Measurements from ENCODE around the gene TM4SF18. TPM values are rescaled to one million over a fixed set of nuclear protein-coding genes. Genes with fewer than 3 reads are reported as not detected.

TM4SF18 gene
- polyA plus RNA-seq, 1 donor from 2014 or later: not detected

DNA sequence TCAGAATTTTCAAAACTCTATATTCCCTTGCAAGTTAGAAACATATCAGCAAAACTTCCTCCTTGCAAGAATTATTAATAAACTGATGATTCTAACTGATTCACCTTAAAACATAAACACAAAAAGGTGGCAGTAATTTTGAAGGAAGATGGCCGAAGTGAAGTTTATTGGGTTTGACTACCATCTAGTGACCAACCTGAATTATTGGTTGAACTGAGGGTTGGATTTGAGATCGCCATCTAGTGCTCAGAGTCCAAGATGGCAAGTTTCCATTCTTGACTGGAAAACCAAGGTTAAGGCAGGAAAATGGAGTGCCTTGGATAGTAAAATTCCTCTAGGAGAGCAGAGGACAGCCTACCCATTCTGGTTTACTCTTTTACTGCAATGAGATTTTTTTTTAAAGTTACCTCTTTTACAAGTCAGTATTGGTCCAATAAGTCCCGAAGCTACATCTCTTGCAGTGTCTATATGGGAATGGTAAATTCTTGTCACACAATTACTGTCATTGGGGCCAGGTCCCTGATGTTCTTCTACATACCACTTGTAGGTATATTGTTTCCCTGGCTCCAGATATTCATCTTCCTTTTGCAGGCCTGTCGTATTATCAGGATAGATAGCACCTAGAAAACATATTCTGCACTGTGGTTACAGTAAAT lies 60.2 kb downstream of the TM4SF18 start:
- TF ChIP-seq EP300 (conservative IDR thresholded peaks at IDR 0.05; ENCODE audit: poor library complexity, severe bottlenecking): no peak
- TF ChIP-seq SMC3 (conservative IDR thresholded peaks at IDR 0.05; ENCODE audit: poor library complexity): peak; percentile 97
- peak; percentile 99 for TF ChIP-seq CTCF (IDR thresholded peaks at IDR 0.05; ENCODE audit: poor library complexity, severe bottlenecking)
- TF ChIP-seq RAD21 (conservative IDR thresholded peaks at IDR 0.05): peak; percentile 95
- no peak for TF ChIP-seq POLR2AphosphoS5 (IDR thresholded peaks at IDR 0.05)
- Histone ChIP-seq H3K36me3 (ENCODE audit: insufficient read depth, low read length) (no peaks in the 10 kb centered on the region), H3K9me2 (ENCODE audit: insufficient read depth, low read length) (no peaks in the 10 kb centered on the region), H3K4me3 (ENCODE audit: low read length) (no peak overlapping the region), H2AFZ (ENCODE audit: low read depth, low read length) (no peak overlapping the region), H3K9ac (ENCODE audit: low read length) (no peak overlapping the region), H3K79me2 (replicated peaks; ENCODE audit: insufficient read depth, low read length) (no peaks in the 10 kb centered on the region), H4K20me1 (ENCODE audit: insufficient read depth) (no peaks in the 10 kb centered on the region), H3F3A (ENCODE audit: insufficient read depth, low read length, poor library complexity, severe bottlenecking) (no peaks in the 10 kb centered on the region), H3K27me3 (ENCODE audit: insufficient read depth, low read depth, low read length) (no peaks in the 10 kb centered on the region), H3K27ac (ENCODE audit: low read length) (no peak overlapping the region), H3K9me3 (ENCODE audit: low read length) (no peaks in the 10 kb centered on the region), H3K4me2 (ENCODE audit: low read length) (no peak overlapping the region)

DNA sequence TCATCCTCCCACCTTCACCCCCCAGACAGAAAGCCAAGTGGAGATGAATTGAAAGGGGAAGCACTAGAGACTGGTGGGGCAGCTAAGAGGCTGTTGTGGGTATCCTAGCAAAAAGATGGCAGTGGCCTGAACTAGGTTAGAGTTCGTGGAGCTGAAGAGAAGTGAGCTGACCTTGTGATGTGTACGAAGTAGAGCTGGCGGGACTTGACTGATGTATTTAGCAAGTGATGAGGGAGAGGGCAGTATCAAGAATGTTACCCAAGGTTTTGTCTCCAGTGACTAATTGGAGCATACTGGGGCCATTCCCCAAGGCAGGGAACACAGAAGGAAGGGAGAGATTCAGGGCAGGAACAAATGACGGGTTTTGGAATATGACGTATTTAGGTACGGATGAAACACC lies 61.8 kb downstream of the TM4SF18 start:
- H3K27ac ChIP-seq (ENCODE audit: low read length): no peak overlapping the region
- TF ChIP-seq CTCF (IDR thresholded peaks at IDR 0.05; ENCODE audit: poor library complexity, severe bottlenecking): no peak
- no peak for TF ChIP-seq MXI1 (conservative IDR thresholded peaks at IDR 0.05; ENCODE audit: poor library complexity, severe bottlenecking)
- no peak for TF ChIP-seq EZH2 (IDR thresholded peaks at IDR 0.05; ENCODE audit: borderline replicate concordance, insufficient read depth, low read length, poor library complexity, severe bottlenecking)
- TF ChIP-seq SMC3 (conservative IDR thresholded peaks at IDR 0.05; ENCODE audit: poor library complexity): no peak
- TF ChIP-seq EP300 (conservative IDR thresholded peaks at IDR 0.05; ENCODE audit: poor library complexity, severe bottlenecking): no peak
- no peak for TF ChIP-seq REST (IDR thresholded peaks at IDR 0.05; ENCODE audit: borderline replicate concordance)
- no peak for TF ChIP-seq RAD21 (conservative IDR thresholded peaks at IDR 0.05)
- TF ChIP-seq POLR2AphosphoS5 (IDR thresholded peaks at IDR 0.05): no peak
- no peak for TF ChIP-seq TAF1 (IDR thresholded peaks at IDR 0.05; ENCODE audit: low read depth)
- H3K9me3 ChIP-seq (ENCODE audit: low read length): no peaks in the 10 kb centered on the region
- no peaks in the 10 kb centered on the region for H3K79me2 ChIP-seq (replicated peaks; ENCODE audit: insufficient read depth, low read length)
- no peaks in the 10 kb centered on the region for H3K9me2 ChIP-seq (ENCODE audit: insufficient read depth, low read length)
- no peak overlapping the region for H3K4me3 ChIP-seq (ENCODE audit: low read length)
- no peak overlapping the region for H3K4me2 ChIP-seq (ENCODE audit: low read length)
- H2AFZ ChIP-seq (ENCODE audit: low read depth, low read length): no peak overlapping the region
- H3F3A ChIP-seq (ENCODE audit: insufficient read depth, low read length, poor library complexity, severe bottlenecking): no peaks in the 10 kb centered on the region
- H3K27me3 ChIP-seq (ENCODE audit: insufficient read depth, low read depth, low read length): no peaks in the 10 kb centered on the region
- no peaks in the 10 kb centered on the region for H3K36me3 ChIP-seq (ENCODE audit: insufficient read depth, low read length)
- no peaks in the 10 kb centered on the region for H4K20me1 ChIP-seq (ENCODE audit: insufficient read depth)
- H3K9ac ChIP-seq (ENCODE audit: low read length): no peak overlapping the region
